ENCODE results near the gene ATP6V1F.

The ATP6V1F gene

DNA sequence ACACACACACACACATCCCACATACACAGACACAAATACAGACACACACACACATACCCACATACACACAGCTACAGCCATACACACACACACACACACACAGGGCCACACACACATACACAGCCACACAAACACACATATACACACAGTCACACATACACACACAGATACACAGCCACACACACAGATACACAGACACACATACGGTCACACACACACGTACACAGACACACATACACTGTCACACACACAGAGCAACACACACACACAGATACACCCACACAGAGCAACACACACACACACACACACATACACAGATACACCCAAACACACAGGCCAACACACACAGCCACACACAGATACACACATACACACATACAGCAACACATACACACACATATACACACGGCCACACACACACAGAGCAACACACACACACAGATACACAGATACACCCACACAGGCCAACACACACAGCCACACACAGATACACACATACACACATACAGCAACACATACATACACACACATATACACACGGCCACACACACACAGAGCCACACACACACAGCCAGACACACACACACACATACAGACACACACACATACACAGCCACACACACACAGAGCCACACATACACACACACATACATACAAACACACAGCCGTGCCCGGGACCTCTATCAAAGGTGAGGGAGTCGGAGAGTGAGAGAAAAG is 25.5 kb downstream of the ATP6V1F start:
- Mint-ChIP-seq H3K9me3 (no peaks in the 10 kb centered on the region), H3K4me1 (peaks cover 2% of the 10 kb centered on the region)
- ATAC-seq: no peak

DNA sequence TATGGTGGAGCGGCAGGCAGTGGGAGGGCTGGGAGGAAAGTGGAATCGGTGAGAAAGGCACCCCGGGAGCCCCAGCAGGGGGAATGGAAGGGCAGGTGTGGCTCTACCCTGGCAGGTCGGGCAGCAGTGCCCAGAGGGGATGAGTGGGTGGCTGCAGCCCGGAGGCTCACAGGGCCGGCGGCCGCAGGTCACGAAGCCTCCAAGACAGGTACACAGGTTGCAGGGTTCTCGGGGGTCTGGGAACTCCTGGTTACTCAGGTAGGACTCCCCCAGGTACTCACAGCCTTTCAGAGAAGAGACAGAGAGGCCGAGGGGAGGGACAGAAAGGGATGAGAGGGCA is 26.1 kb downstream of the ATP6V1F start:
- no peaks in the 10 kb centered on the region for H3K4me1 Mint-ChIP-seq
- peaks cover 17% of the 10 kb centered on the region for H3K27me3 Mint-ChIP-seq
- no peaks in the 10 kb centered on the region for H3K36me3 Mint-ChIP-seq (ENCODE audit: low read depth)
- H3K27ac Mint-ChIP-seq: no peak overlapping the region
- ATAC-seq (no peak), DNase-seq (no peak)
- H3K4me3 Mint-ChIP-seq: no peak overlapping the region
- H3K9me3 Mint-ChIP-seq: no peaks in the 10 kb centered on the region

More for the DNA sequence above, 25.5 kb downstream of the ATP6V1F start:
- H3K4me3 Mint-ChIP-seq: no peak overlapping the region
- no peak for DNase-seq
- peaks cover 17% of the 10 kb centered on the region for H3K27me3 Mint-ChIP-seq
- H3K36me3 Mint-ChIP-seq (ENCODE audit: low read depth): no peaks in the 10 kb centered on the region
- H3K27ac Mint-ChIP-seq: no peak overlapping the region

DNA sequence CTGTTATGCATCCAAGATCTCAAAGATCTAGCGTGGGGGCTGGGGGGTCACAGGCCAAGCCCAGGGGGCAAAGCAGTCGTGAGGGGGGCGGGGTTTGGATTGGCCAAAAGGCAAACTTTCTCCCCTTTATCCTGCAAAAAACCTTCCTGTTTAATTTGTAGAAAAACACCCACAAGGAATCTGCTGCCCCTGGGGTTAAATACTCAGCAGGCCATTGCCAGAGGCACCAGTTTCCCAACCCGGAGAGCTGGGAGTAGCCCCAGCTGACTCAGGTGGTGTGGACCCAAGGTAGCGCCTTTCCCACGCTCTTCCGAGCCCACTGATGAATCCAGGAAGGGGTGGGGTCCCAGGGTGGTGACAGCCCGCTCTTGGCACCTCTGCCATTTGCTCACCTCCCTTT is 26.5 kb downstream of the ATP6V1F start:
- no peak for DNase-seq
- no peak for ATAC-seq
- Mint-ChIP-seq H3K27ac (no peak overlapping the region), H3K36me3 (ENCODE audit: low read depth) (no peaks in the 10 kb centered on the region), H3K4me3 (no peak overlapping the region), H3K9me3 (no peaks in the 10 kb centered on the region), H3K4me1 (no peaks in the 10 kb centered on the region), H3K27me3 (peaks cover 17% of the 10 kb centered on the region)

DNA sequence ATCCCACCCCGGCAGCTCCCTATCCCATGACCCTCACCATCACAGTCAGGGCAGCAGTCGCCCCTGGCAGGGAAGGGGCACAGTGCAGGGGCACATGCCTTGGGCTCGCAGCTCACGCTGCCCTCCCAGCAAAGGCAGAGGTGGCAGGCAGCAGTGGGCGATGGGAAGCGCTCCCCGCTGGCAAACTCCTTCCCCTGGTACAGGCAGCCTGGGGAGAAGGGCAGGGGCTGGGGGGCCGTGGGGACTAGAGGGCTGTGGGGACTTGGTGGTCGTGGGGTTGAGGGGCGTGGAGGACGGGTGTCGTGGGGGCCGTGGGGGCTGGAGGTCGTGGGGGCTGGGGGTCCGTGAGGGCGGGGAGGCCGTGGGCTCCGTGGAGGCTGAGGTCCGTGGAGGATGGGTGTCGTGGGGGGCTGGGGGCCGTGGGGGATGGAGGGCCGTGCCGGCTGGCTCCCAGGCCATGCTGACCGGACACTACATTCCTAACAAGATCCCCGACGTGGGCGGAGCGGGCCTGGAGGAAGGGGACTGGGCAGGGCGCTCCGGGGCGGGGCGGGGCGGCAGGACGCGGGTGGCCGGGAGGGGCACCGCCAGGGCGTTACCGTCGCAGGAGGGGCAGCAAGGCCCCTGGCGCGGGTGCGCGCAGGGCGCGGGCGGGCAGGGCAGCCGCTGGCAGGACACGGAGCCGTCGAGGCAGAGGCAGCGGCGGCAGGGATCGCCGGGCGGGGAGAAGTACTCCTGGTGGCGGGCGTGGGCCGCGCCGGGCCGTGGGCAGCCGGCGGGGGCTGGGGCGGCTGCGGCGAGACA is 27.9 kb downstream of the ATP6V1F start:
- Mint-ChIP-seq H3K4me3 (no peak overlapping the region), H3K4me1 (no peaks in the 10 kb centered on the region), H3K36me3 (ENCODE audit: low read depth) (no peaks in the 10 kb centered on the region), H3K27me3 (peaks cover 15% of the 10 kb centered on the region), H3K27ac (no peak overlapping the region), H3K9me3 (no peaks in the 10 kb centered on the region)
- DNase-seq (no peak), ATAC-seq (no peak)

DNA sequence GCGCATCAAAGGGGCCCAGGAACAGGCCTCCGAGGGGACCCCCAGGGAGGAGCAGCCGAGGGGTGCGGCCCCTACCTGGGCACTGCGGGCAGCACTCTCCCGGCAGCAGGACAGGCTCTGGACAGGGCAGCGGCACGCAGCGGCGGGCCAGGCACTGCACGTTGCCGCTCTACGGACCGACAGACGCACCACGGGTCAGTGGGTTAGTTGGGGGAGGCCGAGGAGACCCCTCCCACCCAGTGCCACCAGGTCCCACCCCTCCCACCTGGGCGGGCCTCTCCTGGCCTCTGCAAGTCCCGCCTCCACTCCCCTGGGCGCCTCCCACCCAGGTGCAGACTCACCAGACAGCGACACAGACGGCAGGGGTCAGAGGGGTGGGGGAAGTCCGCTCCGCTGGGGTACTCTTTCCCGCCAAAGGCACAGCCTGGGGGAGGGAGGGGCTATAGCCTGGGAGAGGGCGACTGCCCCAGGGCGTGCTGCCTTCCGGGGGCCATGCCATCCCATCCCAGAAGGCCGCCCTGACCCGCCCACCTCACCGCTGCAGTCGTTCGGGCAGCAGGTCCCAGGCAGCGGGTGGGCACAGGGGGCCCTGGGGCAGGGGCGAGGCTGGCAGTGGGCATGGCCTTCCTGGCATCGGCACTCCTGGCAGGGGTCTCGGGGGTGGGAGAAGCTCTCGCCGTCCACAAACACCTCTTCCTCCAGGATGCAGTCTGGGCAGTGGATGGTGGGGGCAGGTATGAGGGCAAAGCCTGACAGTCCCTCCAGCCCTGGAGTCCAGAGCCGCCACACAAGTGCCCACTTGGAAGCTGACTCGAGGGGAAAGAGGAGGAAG is 28.7 kb downstream of the ATP6V1F start:
- ATAC-seq: no peak
- H3K9me3 Mint-ChIP-seq: no peaks in the 10 kb centered on the region
- H3K27ac Mint-ChIP-seq: no peak overlapping the region
- no peaks in the 10 kb centered on the region for H3K36me3 Mint-ChIP-seq (ENCODE audit: low read depth)
- peaks cover 12% of the 10 kb centered on the region for H3K27me3 Mint-ChIP-seq
- DNase-seq: no peak
- no peaks in the 10 kb centered on the region for H3K4me1 Mint-ChIP-seq
- no peak overlapping the region for H3K4me3 Mint-ChIP-seq

- Mint-ChIP-seq H3K36me3 (ENCODE audit: low read depth) (no peaks in the 10 kb centered on the region), H3K4me3 (no peak overlapping the region), H3K4me1 (no peaks in the 10 kb centered on the region), H3K27me3 (peaks cover 12% of the 10 kb centered on the region), H3K27ac (no peak overlapping the region), H3K9me3 (no peaks in the 10 kb centered on the region)
- ATAC-seq (no peak), DNase-seq (no peak)
Measured at GRCh38 chr7:128891942-128892269, 29.2 kb downstream of the ATP6V1F start.

GRCh38 chr7:128892521-128893250 is 30.0 kb downstream of the ATP6V1F start:
- Mint-ChIP-seq H3K4me3 (no peak overlapping the region), H3K36me3 (ENCODE audit: low read depth) (no peaks in the 10 kb centered on the region), H3K4me1 (no peaks in the 10 kb centered on the region), H3K27ac (no peak overlapping the region), H3K9me3 (no peaks in the 10 kb centered on the region), H3K27me3 (peaks cover 12% of the 10 kb centered on the region)
- ATAC-seq (no peak), DNase-seq (no peak)

GRCh38 chr7:128893251-128894100 is 30.8 kb downstream of the ATP6V1F start:
- no peaks in the 10 kb centered on the region for H3K4me1 Mint-ChIP-seq
- H3K27me3 Mint-ChIP-seq: peaks cover 13% of the 10 kb centered on the region
- DNase-seq (no peak), ATAC-seq (no peak)
- H3K36me3 Mint-ChIP-seq (ENCODE audit: low read depth): peaks cover 1% of the 10 kb centered on the region
- no peak overlapping the region for H3K4me3 Mint-ChIP-seq
- H3K9me3 Mint-ChIP-seq: peaks cover 3% of the 10 kb centered on the region
- no peak overlapping the region for H3K27ac Mint-ChIP-seq

GRCh38 chr7:128894101-128894440 is 31.4 kb downstream of the ATP6V1F start:
- ATAC-seq (no peak), DNase-seq (no peak)
- Mint-ChIP-seq H3K27ac (no peak overlapping the region), H3K27me3 (peaks cover 15% of the 10 kb centered on the region), H3K36me3 (ENCODE audit: low read depth) (peaks cover 3% of the 10 kb centered on the region), H3K4me3 (no peak overlapping the region), H3K9me3 (peaks cover 6% of the 10 kb centered on the region), H3K4me1 (no peaks in the 10 kb centered on the region)

DNA sequence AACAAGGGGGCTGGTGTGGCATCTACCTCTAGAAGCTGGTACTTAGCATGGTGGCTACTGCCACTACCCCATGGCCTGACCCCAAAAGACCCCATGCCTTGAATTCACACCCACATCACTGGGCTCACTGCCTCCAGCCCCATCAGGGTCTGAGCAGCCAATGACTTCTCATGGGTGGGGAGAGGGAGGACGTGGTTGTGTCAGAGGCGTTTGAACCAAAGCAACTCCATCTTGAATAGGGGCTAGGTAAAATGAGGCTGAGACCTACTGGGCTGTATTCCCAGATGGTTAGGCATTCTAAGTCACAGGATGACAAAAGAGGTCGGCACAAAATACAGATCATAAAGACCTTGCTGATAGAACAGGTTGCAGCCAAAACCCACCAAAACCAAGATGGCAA is 32.7 kb downstream of the ATP6V1F start:
- Mint-ChIP-seq H3K27me3 (peaks cover 6% of the 10 kb centered on the region), H3K27ac (no peak overlapping the region), H3K4me3 (no peak overlapping the region), H3K4me1 (no peaks in the 10 kb centered on the region), H3K36me3 (ENCODE audit: low read depth) (peaks cover 3% of the 10 kb centered on the region), H3K9me3 (peaks cover 6% of the 10 kb centered on the region)
- DNase-seq (no peak), ATAC-seq (no peak)

- H3K27ac Mint-ChIP-seq: no peak overlapping the region
- H3K4me1 Mint-ChIP-seq: no peaks in the 10 kb centered on the region
- DNase-seq (no peak), ATAC-seq (no peak)
- no peak overlapping the region for H3K4me3 Mint-ChIP-seq
- peaks cover 8% of the 10 kb centered on the region for H3K27me3 Mint-ChIP-seq
- peaks cover 3% of the 10 kb centered on the region for H3K36me3 Mint-ChIP-seq (ENCODE audit: low read depth)
- peaks cover 6% of the 10 kb centered on the region for H3K9me3 Mint-ChIP-seq
Measured at GRCh38 chr7:128899392-128899791, 36.7 kb downstream of the ATP6V1F start.

- Mint-ChIP-seq H3K27me3 (peaks cover 9% of the 10 kb centered on the region), H3K4me1 (no peaks in the 10 kb centered on the region), H3K36me3 (ENCODE audit: low read depth) (peaks cover 3% of the 10 kb centered on the region), H3K9me3 (peaks cover 6% of the 10 kb centered on the region), H3K27ac (no peak overlapping the region), H3K4me3 (no peak overlapping the region)
- DNase-seq (no peak), ATAC-seq (no peak)
Measured at GRCh38 chr7:128900237-128900636, 37.6 kb downstream of the ATP6V1F start.

DNA sequence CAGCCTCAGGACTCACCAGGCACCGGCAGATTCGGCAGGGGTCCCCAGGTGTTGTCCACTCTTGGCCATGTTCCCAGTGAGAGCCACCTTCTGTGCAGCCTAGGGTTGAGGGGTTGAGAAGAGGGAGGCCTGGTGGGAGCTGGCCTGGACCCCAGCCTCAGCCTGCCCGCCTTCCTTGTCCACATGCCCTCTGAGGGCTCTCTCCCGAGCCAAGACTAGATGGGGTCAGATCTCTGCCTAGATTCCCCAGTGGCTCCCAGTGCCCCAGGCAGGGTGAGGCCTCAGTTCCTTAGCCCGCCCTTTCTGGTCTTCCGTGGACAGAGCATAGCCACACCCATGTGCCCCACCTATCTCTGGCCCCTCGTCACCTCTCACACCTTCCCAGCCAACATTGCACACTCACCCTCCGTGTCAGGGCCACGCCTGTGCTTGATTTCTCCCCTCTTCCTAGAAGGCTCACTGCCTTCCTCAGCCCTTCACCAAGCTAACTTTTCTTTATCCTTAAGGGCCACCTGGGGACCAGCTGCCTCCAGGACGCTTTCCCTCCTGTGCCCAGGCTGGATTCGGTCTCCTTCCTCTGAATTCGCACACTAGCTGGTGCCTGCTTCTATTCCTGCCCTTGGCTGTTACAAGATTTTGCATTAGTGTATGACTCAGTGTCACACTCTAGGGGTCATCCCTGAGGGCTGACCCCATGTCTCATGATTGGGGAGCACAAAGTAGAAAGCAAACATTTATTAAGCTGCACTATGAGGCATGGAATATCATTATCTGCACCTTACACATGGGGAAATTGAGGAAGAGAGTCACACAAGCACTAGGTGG is 40.3 kb downstream of the ATP6V1F start:
- H3K4me3 Mint-ChIP-seq: no peak overlapping the region
- peaks cover 6% of the 10 kb centered on the region for H3K9me3 Mint-ChIP-seq
- peaks cover 18% of the 10 kb centered on the region for H3K27me3 Mint-ChIP-seq
- H3K4me1 Mint-ChIP-seq: no peaks in the 10 kb centered on the region
- no peak overlapping the region for H3K27ac Mint-ChIP-seq
- H3K36me3 Mint-ChIP-seq (ENCODE audit: low read depth): peaks cover 3% of the 10 kb centered on the region
- ATAC-seq: no peak
- no peak for DNase-seq

Data from activated naive CD8-positive, alpha-beta T cell treated with anti-CD3 and anti-CD28 coated beads, Interleukin-2, amount 50 U/mL, for 24 hours (primary cell).